HepG2 (cell line): ENCODE data around the gene TOX2. TPM values are rescaled to one million over a fixed set of nuclear protein-coding genes. Genes with fewer than 3 reads are reported as not detected.

Experiments
- ATAC-seq: fragments of 200-7000 bp; cut with Tn5 transposase; 3 replicates; pipeline ENCODE4 v1.9.1; 2020; ENCODE audit warnings: mild to moderate bottlenecking, moderate library complexity
- BruUV-seq: library from RNA; stranded (reverse); fragments of 400-500 nt; replicated peaks from 2 replicates; lab custom pipeline; 2021; lab: Mats Ljungman, UMichigan
- CTCF ChIA-PET: fragments of 300-600 bp; formaldehyde crosslinking; extraction: SDS; loops from one replicate; lab custom pipeline; 2021; ENCODE audit warnings: low total read pairs, inconsistent platforms, low intra/inter-chr PET ratio; lab: Yijun Ruan, JAX
- POLR2A ChIA-PET: fragments of 350-600 bp; sonication (Branson Sonifier 250); formaldehyde crosslinking; loops from one replicate; lab custom pipeline; 2020; ENCODE audit warnings: antibody characterized with exemption, inconsistent platforms; lab: Yijun Ruan, JAX
- DNase-seq: peaks from one replicate; pipeline ENCODE4 v3.0.0-alpha.2; 2015; ENCODE audit warnings: low spot score
- FAIRE-seq: peaks from 3 replicates; lab custom pipeline; 2011; peaks lifted over from hg19 to GRCh38; lab: Jason Lieb, UNC
- H2AFZ ChIP-seq: one replicate; pipeline ENCODE4 v1.6.1; 2011; ENCODE audit warnings: low read length, inconsistent platforms
- H3K27ac ChIP-seq: fragments of 300-600 bp; 3 replicates; pipeline ENCODE4 v1.8.0; 2011; ENCODE audit warnings: mixed run types, mild to moderate bottlenecking, mixed read lengths, low read length, inconsistent platforms; ENCODE audit not compliant: insufficient read depth; ENCODE audit errors: extremely low read length
- H3K27me3 ChIP-seq, 2 experiments: fragments of 200-600 bp in 1 of 2; 2 replicates in 1 of 2; 3 replicates in 1 of 2; pipeline versions ENCODE4 v1.6.0 to v1.8.0; 2011; ENCODE audit warnings: low read length in 2 of 2, mild to moderate bottlenecking in 2 of 2, moderate library complexity in 2 of 2, inconsistent platforms in 1 of 2; ENCODE audit not compliant: insufficient read depth in 2 of 2, control insufficient read depth in 1 of 2
- H3K36me3 ChIP-seq, 2 experiments: fragments of 200-600 bp in 1 of 2; replicated peaks in 1 of 2; 2 replicates in 1 of 2; 3 replicates in 1 of 2; pipeline versions ENCODE4 v1.5.1 to v1.8.0; 2011; ENCODE audit warnings: low read length in 2 of 2, inconsistent platforms in 1 of 2; ENCODE audit not compliant: insufficient read depth in 2 of 2, control insufficient read depth in 1 of 2
- H3K4me1 ChIP-seq: 2 replicates; pipeline ENCODE4 v1.5.1; 2012; ENCODE audit warnings: low read length, inconsistent platforms; ENCODE audit not compliant: insufficient read depth
- H3K4me2 ChIP-seq: 2 replicates; pipeline ENCODE4 v1.6.0; 2011; ENCODE audit warnings: low read depth, low read length, inconsistent platforms
- H3K4me3 ChIP-seq, 3 experiments: fragments of 200-600 bp in 1 of 3; sonication (generic), shearing (Covaris generic) in 1 of 3; replicated peaks in 1 of 3; 2 replicates each; pipeline ENCODE4 v1.5.1; 2011 to 2016; ENCODE audit warnings: low read length in 3 of 3, inconsistent platforms in 2 of 3, low read depth in 2 of 3, mild to moderate bottlenecking in 2 of 3, control low read depth in 1 of 3, mixed read lengths in 1 of 3; ENCODE audit not compliant: insufficient read depth in 1 of 3
- H3K79me2 ChIP-seq: one replicate; pipeline ENCODE4 v1.6.1; 2011; ENCODE audit warnings: low read length, inconsistent platforms; ENCODE audit not compliant: insufficient read depth
- H3K9ac ChIP-seq: 2 replicates; pipeline ENCODE4 v1.6.0; 2011; ENCODE audit warnings: mild to moderate bottlenecking, low read depth, low read length, inconsistent platforms; ENCODE audit not compliant: insufficient read depth
- H3K9me3 ChIP-seq: 2 replicates; pipeline ENCODE4 v1.5.1; 2012; ENCODE audit warnings: mild to moderate bottlenecking, low read length
- H4K20me1 ChIP-seq: 2 replicates; pipeline ENCODE4 v1.6.0; 2011; ENCODE audit warnings: inconsistent platforms, mild to moderate bottlenecking, low read length, moderate library complexity; ENCODE audit not compliant: insufficient read depth
- BRD4 ChIP-seq: sonication (generic); formaldehyde crosslinking; IDR thresholded peaks from 2 replicates; pipeline ENCODE4 v1.4.0; 2020; ENCODE audit warnings: missing genetic modification reagents
- MATR3 ChIP-seq: sonication (generic); formaldehyde crosslinking; IDR thresholded peaks from 2 replicates; pipeline ENCODE4 v1.4.0; 2020; ENCODE audit warnings: missing genetic modification reagents
- WGBS: methylation state at CpG from one replicate; pipeline ENCODE4 v1.1.6; 2017; ENCODE audit warnings: low lambda C conversion rate; 5-methylcytosine and 5-hydroxymethylcytosine counted together
- in situ Hi-C: cut with HindIII; loops from 2 replicates; pipeline ENCODE4 v1.10.0; 2017; ENCODE audit warnings: low pct_unique_long_range_greater_than_20kb; ENCODE audit not compliant: extremely low pct_ligation_motif_present
- intact Hi-C: fragments of 100-400 bp; cut with micrococcal nuclease; formaldehyde crosslinking; loops from one replicate; pipeline ENCODE4 v1.10.0; 2022; ENCODE audit not compliant: unreplicated experiment
- polyA plus RNA-seq, 8 experiments: library from polyadenylated mRNA; depleted of rRNA in 3 of 8; stranded (reverse) in 7 of 8; unstranded in 1 of 8; fragments of >200 nt; fragmentation: Illumina TruSeq in 4 of 8; extraction: Trizol in 4 of 8; gene quantifications; 2 replicates each; pipeline versions ENCODE4 v1.2.1 to v1.2.3, GENCODE V29; 2011 to 2016; ENCODE audit warnings: low read depth in 4 of 8, missing spikeins in 1 of 8, mixed read lengths in 1 of 8; ENCODE audit not compliant: insufficient read depth in 1 of 8
- total RNA-seq, 5 experiments: library from RNA; depleted of rRNA; stranded (reverse); fragments of >200 nt; fragmentation: Illumina TruSeq; extraction: Trizol; gene quantifications; 2 replicates each; pipeline ENCODE4 v1.2.3, GENCODE V29; 2016; ENCODE audit warnings: low read depth in 1 of 5
- TF ChIP-seq, protein P1 (sequence below): fragments of 450-650 bp; IDR thresholded peaks from 2 replicates; pipeline ENCODE4 v1.6.1; 2016
- TF ChIP-seq, protein P2 (sequence below): sonication (generic); formaldehyde crosslinking; IDR thresholded peaks from 2 replicates; pipeline ENCODE4 v1.5.1; 2020; ENCODE audit warnings: mild to moderate bottlenecking, missing genetic modification reagents, moderate library complexity

TOX2 gene
- total and polyA plus RNA-seq, 2 of the 13 experiments (the other 11 are each of a cell fraction or from before 2014, with no cell fraction given) = not detected

DNA sequence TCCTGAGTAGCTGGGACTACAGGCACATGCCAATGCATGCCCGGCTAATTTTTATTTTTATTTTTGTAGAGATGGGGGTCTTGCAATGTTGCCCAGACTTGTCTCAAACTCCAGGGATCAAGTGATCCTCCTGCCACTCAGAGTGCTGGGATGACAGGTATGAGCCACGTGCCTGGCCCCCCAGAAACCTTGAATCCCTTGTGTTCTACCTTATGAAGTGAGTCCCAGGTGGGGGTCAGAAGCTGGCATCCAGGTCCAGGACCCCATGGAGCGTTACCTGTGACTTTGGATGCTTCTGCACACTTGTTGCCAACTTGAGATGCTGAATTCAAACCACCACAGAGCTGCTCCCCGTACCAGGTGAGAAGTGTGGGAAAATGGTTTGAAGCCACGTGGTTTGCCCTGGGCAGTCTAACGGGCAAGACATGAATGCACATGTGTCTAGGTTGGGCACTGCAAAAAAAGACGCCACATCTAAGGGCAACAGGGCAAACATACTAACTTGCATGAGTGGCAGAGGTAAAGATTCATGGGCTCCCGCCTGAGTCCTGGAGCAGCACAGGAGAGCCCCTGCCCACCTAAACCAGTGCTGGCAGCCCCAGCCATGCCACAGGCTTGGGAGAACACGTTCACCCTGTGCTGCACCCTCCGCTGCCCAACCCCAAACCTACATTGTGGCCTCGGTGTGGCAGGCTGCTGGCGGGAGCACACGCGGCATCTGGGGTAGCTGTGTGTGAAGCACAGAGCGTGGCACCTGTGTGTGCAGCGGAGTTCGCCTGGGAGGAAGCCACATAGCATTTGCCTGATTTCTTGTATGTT lies 171.2 kb downstream of the TOX2 start:
- no peaks in the 10 kb centered on the region for H3K9me3 ChIP-seq
- intact Hi-C loops (no loop called here), in situ Hi-C loops (no loop called here)
- H3K4me2 ChIP-seq = no peak overlapping the region
- WGBS = 27% methylated on average over 17 of the region's 17 CpGs
- H3K79me2 ChIP-seq = no peaks in the 10 kb centered on the region
- no peak for ATAC-seq
- H3K36me3 ChIP-seq = no peaks in the 10 kb centered on the region
- H3K27ac ChIP-seq = no peak overlapping the region
- BruUV-seq = no TSS peak
- peaks cover 3 to 50% of the 10 kb centered on the region in 2 experiments; a peak in 3 of 5 replicates for H3K27me3 ChIP-seq
- TF ChIP-seq, protein P1, sequence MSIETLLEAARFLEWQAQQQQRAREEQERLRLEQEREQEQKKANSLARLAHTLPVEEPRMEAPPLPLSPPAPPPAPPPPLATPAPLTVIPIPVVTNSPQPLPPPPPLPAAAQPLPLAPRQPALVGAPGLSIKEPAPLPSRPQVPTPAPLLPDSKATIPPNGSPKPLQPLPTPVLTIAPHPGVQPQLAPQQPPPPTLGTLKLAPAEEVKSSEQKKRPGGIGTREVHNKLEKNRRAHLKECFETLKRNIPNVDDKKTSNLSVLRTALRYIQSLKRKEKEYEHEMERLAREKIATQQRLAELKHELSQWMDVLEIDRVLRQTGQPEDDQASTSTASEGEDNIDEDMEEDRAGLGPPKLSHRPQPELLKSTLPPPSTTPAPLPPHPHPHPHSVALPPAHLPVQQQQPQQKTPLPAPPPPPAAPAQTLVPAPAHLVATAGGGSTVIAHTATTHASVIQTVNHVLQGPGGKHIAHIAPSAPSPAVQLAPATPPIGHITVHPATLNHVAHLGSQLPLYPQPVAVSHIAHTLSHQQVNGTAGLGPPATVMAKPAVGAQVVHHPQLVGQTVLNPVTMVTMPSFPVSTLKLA = peak; percentile 89
- TF ChIP-seq, protein P2, sequence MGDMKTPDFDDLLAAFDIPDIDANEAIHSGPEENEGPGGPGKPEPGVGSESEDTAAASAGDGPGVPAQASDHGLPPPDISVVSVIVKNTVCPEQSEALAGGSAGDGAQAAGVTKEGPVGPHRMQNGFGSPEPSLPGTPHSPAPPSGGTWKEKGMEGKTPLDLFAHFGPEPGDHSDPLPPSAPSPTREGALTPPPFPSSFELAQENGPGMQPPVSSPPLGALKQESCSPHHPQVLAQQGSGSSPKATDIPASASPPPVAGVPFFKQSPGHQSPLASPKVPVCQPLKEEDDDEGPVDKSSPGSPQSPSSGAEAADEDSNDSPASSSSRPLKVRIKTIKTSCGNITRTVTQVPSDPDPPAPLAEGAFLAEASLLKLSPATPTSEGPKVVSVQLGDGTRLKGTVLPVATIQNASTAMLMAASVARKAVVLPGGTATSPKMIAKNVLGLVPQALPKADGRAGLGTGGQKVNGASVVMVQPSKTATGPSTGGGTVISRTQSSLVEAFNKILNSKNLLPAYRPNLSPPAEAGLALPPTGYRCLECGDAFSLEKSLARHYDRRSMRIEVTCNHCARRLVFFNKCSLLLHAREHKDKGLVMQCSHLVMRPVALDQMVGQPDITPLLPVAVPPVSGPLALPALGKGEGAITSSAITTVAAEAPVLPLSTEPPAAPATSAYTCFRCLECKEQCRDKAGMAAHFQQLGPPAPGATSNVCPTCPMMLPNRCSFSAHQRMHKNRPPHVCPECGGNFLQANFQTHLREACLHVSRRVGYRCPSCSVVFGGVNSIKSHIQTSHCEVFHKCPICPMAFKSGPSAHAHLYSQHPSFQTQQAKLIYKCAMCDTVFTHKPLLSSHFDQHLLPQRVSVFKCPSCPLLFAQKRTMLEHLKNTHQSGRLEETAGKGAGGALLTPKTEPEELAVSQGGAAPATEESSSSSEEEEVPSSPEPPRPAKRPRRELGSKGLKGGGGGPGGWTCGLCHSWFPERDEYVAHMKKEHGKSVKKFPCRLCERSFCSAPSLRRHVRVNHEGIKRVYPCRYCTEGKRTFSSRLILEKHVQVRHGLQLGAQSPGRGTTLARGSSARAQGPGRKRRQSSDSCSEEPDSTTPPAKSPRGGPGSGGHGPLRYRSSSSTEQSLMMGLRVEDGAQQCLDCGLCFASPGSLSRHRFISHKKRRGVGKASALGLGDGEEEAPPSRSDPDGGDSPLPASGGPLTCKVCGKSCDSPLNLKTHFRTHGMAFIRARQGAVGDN (CRISPR knock-in tag) = 0 out of 2 replicates have a peak, but pooled peaks have one; percentile 12
- TF ChIP-seq MATR3 (CRISPR knock-in tag) (no peak), BRD4 (CRISPR knock-in tag) (0 out of 2 replicates have a peak, but pooled peaks have one; percentile 30)
- FAIRE-seq = no peak
- CTCF ChIA-PET = no interaction called here
- H3K4me1 ChIP-seq = no peaks in the 10 kb centered on the region
- POLR2A ChIA-PET = no interaction called here
- DNase-seq = no peak
- H3K9ac ChIP-seq = no peak overlapping the region
- H4K20me1 ChIP-seq = no peaks in the 10 kb centered on the region
- no peak overlapping the region for H2AFZ ChIP-seq
- no peak overlapping the region for H3K4me3 ChIP-seq
